HG02884 (cell line): Measurements from ENCODE around the gene ARHGAP12.
A peak's percentile ranks its signal among the peaks of the same experiment; 100 is the strongest.
"Not testable (repeated sequence)": the region's sequence is repeated elsewhere in the genome, so short reads cannot be mapped to it uniquely, and the experiment has no call there.

Experiments used
- ATAC-seq: cut with Tn5 transposase; IDR thresholded peaks from one replicate; pipeline ENCODE4 v1.9.1; 2021; ENCODE audit warnings: mild to moderate bottlenecking, moderate library complexity; ENCODE audit not compliant: unreplicated experiment

Gene ARHGAP12, protein sequence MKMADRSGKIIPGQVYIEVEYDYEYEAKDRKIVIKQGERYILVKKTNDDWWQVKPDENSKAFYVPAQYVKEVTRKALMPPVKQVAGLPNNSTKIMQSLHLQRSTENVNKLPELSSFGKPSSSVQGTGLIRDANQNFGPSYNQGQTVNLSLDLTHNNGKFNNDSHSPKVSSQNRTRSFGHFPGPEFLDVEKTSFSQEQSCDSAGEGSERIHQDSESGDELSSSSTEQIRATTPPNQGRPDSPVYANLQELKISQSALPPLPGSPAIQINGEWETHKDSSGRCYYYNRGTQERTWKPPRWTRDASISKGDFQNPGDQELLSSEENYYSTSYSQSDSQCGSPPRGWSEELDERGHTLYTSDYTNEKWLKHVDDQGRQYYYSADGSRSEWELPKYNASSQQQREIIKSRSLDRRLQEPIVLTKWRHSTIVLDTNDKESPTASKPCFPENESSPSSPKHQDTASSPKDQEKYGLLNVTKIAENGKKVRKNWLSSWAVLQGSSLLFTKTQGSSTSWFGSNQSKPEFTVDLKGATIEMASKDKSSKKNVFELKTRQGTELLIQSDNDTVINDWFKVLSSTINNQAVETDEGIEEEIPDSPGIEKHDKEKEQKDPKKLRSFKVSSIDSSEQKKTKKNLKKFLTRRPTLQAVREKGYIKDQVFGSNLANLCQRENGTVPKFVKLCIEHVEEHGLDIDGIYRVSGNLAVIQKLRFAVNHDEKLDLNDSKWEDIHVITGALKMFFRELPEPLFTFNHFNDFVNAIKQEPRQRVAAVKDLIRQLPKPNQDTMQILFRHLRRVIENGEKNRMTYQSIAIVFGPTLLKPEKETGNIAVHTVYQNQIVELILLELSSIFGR

DNA sequence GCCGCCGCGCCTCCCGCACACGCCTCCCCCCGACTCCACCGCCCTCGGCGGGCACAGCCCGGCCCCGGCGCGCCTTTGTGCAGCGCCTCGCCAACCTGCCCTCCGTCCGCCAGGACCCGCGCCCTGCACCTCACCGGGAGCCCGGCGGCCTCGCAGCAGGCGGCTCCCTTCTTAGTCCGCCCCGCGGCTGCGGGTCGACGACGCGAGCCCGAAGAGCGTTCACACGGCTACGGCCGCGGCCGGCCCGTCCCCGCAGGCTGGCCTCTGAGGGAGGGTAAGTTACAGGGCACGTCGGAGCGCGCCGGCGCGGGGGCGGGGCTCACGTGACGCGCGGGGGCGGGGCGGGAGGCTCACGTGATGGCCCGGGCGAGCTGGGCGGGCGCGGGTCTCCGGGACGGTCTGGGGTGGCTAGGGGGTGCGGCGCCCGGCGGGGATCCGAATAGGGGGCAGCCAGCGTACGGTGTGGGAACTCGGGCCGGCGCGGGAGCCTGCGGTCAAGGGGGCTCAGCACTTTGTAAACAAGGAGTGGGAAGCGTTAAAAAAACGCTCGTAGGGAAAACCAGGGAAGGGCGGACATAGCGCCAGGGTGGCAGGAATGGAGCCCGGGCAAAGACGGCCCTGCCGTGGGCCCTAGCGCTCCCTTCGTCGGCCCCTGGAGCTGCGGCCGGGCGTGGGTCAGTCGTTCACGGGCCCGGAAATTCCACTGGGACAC, at the start of gene ARHGAP12:
Gene ARHGAP12, minus strand, starts transcription at position 283 of the 712 bp plus-strand sequence. CDS start 19,976 bp downstream, outside the sequence.
- ATAC-seq = peak; percentile 63

- no peak for ATAC-seq
These were observed 49.5 kb upstream of the ARHGAP12 start for GRCh38 chr10:31978156-31978483.

GRCh38 chr10:31977440-31978155, 49.0 kb upstream of the ARHGAP12 start:
- ATAC-seq = no peak

DNA sequence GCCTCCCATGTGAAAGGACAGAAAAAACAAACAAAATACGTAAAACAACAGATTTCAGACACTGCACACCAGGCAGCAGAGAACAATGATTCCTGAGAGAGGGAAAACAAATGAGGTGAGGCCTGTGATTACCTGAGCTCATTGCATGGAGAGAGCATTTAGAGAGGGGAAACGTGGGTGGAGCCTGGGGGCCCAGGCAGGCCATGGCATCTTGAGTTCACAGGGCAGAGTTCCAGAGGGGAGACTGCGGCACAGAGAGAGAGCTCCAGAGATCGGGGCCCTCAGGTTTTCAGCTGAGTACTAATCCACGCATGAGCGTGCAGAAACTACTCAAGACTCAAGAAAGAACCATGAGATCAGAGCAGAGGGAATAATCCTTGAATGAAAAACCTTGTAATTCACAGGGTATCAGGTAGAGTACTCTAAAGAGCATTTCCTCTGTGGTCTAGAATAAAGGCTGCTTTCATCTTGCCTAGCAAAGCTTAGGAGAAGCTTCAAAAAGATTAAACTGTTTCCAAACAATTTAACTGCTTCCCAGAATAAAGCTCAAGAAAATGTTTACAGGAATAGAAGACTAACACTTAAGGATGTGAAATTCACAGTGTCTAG, 46.6 kb upstream of the ARHGAP12 start:
- ATAC-seq = no peak

DNA sequence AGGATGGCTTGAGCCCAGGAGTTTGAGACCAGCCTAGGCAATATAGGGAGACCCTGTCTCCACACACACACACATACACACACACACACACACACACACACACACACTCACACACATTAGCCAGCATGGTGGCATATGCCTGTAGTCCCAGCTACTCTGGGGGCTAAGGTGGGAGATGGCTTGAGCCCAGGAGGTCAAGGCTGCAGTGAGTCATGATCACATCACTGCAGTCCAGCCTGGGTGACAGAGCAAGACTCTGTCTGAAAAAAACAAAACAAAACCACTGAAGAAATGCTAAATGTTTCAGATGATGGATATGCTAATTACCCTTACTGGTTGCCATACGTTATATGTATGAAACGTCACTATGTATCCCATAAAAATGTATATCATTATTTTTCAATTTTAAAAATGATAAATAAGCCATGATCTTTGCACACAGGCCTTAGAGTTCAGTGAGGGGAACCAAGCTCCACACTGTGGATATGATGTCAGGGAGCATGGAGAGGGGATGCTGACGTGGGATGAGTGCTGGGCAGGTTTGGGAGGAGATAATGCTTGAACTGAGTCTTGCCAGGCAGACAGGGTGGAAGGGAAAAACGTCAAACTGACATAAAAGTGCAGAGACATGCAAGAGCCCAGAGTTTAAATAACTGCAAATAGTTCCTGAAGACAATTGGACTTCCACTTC, 45.9 kb upstream of the ARHGAP12 start:
- ATAC-seq = no peak

DNA sequence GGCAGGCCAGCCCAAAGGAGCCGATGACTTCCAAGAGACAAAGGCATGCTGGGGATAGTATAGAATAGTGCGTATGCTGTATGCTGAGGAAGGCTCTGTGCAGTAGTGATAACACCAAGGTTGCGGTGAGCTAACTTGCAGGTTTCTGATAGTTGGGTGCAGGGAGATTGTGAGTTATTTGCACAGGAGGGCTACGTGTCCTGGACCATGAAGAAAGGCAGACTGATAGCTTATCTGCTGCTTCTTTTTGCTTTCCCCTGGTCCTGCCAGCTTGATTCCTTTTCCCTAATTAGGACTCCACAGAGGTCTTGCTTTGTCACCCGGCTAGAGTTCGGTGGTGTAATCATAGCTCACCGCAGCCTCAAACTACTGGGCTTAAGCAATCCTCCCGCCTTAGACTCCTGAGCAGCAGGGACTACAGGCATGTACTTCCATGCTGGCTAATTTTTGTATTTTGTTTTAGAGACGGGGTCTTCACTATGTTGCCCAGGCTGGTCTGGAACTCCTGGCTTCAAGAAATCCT, 43.9 kb upstream of the ARHGAP12 start:
- ATAC-seq = no peak

DNA sequence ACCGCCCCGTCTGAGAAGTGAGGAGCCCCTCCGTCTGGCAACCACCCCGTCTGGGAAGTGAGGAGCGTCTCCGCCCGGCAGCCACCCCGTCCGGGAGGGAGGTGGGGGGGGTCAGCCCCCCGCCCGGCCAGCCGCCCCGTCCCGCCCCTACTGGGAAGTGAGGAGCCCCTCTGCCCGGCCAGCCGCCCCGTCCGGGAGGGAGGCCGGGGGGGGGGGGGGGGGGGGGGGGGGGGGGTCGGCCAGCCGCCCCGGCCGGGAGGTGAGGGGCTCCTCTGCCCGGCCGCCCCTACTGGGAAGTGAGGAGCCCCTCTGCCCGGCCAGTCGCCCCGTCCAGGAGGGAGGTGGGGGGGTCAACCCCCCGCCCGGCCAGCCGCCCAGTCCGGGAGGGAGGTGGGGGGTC, 41.2 kb upstream of the ARHGAP12 start:
- ATAC-seq = not testable (repeated sequence)

DNA sequence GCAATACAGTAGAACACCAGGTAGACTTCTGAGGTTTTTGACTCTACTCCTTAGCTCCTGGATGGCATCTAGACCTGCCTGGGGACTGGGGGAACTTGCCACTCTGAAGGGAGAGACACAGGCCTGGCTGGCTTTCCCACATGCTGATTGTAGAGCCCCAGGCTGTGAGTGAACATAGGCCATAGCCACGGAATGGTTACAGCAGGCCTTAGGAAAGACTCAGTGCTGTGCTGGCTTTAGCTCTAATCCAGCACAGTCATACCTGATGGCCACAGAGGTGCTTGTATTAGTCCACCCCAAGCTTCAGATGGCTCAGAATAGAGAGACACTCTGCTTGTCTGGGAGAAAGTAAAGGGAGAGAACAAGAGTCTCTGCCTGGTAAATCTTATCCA, 35.0 kb upstream of the ARHGAP12 start:
- no peak for ATAC-seq

GRCh38 chr10:31962826-31963588, 34.4 kb upstream of the ARHGAP12 start:
- ATAC-seq = no peak

DNA sequence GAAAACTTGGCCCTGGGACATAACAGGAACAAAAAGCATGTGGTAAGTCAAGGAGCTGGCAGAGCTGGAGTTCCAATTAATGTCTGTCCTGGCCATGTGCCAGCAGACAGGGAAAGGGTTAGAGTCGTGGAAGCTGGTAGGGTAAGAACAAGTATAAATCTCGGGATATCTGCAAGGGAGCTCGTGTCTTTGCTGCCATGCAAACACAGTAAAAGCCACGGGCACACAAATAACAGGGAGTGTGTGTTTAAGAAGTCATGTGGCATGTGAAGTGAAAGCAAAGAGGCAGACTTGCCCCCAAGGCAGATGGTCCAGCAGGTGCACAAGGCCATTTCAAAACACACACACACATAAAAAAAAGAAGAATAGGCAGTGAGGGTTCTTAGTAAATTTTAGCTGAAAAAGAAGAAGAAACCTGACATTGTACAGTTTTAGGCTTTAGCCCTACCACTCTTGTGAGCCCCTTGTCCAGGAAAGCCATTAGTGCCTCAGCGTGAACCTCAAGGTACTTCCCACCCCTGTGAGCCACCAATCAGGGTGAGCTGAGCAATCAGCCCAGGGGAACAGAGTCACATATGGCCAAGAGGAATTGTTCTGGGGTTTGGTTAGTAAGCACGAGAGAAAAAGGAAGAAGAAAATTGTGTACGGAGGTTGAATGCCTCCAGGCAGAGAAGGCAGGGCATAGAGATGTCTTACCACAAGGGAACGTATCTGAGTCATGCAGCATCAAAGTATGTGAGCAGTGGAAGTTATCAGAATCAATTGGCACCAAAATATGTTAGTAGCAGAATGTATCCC, 32.8 kb upstream of the ARHGAP12 start:
- ATAC-seq = peak; percentile 70

GRCh38 chr10:31959461-31960173, 31.0 kb upstream of the ARHGAP12 start:
- ATAC-seq = no peak

GRCh38 chr10:31958856-31959255, 30.2 kb upstream of the ARHGAP12 start:
- no peak for ATAC-seq

GRCh38 chr10:31956200-31956946, 27.7 kb upstream of the ARHGAP12 start:
- no peak for ATAC-seq

DNA sequence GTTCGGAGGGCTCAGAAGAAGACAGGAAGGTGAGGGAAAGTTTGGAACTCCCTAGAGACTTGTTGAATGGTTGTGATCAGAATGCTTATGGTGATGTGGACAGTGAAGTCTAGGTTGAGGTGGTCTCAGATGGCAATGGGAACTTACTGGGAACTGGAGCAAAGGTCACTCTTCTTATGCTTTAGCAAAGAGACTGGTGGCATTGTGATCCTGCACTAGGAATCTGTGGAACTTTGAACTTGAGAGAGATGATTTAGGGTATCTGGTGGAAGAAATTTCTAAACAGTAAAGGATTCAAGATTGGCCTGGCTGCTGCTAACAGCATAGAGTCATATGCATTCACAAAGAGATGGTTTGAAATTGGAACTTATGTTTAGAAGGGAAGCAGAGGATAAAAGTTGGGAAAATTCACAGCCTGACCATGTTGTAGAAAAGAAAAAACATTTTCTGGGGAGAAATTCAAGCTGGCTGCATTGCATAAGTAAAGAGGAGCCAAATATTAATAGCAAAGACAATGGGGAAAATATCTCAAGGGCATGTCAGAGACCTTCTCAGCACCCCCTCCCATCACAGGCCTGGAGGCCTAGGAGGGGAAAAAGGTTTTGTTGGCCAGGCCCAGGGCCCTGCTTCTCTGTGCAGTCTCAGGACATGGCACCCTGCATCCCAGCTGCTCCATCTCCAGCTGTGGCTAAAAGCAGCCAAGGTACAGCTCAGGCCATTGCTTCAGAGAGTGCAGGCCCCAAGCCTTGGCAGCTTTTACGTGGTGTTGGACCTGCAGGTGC, 26.0 kb upstream of the ARHGAP12 start:
- no peak for ATAC-seq

DNA sequence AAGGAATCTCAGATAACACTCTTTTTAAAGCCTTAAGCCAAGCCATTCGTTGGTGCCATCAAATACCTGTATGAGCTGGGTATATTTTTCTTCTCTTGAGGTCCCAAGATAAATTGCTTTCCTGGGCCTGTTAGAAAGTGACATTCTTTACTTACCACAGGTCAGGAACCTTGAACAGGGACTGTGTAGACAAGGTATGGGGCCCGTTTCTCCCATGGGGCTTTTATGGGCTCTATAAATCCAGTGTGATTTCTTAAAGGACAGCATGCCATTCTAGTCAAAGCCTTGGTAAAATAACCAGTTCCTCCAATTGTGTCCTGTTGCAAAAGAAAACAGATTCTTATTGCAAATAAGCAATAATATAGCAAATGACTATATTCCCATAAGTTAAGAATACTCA, 24.8 kb upstream of the ARHGAP12 start:
- ATAC-seq = no peak

GRCh38 chr10:31953080-31953479, 24.4 kb upstream of the ARHGAP12 start:
- ATAC-seq = no peak
